ENCODE measurements around the gene ACOT4.
A peak's percentile ranks its signal among the peaks of the same experiment; 100 is the strongest.
"Not testable (repeated sequence)": the region's sequence is repeated elsewhere in the genome, so short reads cannot be mapped to it uniquely, and the experiment has no call there.

The ACOT4 gene, protein sequence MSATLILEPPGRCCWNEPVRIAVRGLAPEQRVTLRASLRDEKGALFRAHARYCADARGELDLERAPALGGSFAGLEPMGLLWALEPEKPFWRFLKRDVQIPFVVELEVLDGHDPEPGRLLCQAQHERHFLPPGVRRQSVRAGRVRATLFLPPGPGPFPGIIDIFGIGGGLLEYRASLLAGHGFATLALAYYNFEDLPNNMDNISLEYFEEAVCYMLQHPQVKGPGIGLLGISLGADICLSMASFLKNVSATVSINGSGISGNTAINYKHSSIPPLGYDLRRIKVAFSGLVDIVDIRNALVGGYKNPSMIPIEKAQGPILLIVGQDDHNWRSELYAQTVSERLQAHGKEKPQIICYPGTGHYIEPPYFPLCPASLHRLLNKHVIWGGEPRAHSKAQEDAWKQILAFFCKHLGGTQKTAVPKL

DNA sequence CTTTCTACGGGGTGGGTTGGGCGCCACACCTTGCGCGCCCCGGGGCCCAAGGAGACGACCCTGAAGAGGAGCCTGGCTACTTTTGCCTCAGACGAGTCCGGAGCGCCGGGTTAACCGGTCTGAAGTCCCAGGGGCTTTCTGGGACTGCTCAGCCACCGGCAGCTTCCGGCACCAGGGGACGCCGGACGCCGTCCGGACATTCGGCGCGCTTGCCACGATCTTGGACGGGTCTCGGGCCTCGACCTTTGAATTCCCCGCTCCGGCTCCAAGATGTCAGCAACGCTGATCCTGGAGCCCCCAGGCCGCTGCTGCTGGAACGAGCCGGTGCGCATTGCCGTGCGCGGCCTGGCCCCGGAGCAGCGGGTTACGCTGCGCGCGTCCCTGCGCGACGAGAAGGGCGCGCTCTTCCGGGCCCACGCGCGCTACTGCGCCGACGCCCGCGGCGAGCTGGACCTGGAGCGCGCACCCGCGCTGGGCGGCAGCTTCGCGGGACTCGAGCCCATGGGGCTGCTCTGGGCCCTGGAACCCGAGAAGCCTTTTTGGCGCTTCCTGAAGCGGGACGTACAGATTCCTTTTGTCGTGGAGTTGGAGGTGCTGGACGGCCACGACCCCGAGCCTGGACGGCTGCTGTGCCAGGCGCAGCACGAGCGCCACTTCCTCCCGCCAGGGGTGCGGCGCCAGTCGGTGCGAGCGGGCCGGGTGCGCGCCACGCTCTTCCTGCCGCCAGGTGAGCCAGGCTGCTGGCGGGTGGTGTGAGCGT lies at the start of gene ACOT4:
ACOT4 (plus strand) TSS at position 184 of the 760 bp plus-strand sequence; CDS start at position 271, 87 bp downstream.
- no peak for DNase-seq

DNA sequence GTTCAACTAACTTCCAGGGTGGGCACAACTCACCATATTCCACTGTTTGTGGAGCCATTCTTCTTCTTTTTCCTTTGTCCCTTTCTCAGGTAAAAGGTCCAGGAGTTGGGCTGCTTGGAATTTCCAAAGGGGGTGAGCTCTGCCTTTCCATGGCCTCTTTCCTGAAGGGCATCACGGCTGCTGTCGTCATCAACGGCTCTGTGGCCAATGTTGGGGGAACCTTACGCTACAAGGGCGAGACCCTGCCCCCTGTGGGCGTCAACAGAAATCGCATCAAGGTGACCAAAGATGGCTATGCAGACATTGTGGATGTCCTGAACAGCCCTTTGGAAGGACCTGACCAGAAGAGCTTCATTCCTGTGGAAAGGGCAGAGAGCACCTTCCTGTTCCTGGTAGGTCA lies 48.7 kb upstream of the ACOT4 start:
- DNase-seq: not testable (repeated sequence)

DNA sequence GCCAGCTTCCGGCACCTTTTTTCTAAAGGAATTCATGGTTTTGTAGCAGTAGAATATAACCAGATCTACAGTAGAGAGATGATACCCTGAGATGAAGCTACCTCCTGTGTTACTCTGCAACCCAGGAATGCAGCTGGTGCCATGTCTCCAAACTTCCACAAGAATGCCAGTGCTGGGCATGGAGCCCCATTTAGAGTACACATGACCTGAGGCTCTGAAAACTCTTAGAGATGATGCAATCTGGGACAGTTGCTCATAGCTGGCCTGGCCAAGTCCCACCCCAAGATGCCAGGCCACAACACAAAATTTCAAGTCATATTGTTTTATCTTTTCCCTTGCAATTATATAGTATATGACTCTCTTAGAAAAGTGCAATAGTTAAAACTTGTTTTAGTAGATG lies 46.3 kb upstream of the ACOT4 start:
- not testable (repeated sequence) for DNase-seq

DNA sequence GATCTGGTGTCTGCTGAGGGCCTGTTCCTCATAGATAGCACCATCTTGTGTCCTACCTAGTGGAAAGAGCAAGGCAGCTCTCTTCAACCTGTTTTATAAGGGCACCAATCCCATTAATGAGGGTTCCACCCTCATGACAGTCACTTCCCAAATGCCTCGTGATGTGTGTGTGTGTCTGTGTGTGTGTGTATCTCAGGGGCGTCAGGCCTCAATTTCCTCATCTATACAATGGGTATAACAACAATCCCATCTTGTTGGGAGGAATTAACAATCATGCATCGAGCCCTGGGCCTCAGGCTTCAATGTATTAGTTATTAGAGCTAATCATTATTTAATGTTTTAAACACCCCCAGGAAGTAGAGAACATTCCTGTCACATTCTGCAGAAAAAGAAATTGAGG lies 42.6 kb upstream of the ACOT4 start:
- DNase-seq: not testable (repeated sequence)

DNA sequence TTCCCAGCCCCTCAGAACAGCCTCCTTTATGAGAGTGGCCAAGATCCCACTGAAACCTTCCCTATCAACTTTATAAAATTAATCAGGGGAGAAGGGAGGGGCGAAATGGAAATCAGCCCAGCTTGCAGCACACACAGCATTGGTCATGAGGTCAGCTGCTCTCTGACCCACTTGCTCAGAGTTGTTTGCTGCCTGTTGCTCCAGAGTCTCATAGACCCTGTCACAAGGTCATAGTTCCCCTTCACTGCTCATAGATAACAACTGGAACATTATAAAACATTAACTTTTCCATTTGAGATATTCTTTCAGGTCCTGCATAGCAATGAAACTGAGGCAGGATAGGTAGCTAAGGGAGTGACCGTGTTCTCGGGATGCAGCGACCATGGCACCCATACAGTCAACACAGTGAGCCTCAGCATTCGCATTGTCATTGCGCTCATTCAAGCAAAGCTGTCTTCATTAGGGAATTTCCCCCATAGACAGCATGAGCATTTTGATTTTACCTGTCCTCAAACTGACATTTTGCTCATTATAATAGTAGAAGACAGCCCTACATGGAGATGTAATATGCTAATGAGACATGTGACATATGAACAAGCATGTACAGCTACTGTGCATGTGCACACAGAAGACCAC lies 41.7 kb upstream of the ACOT4 start:
- not testable (repeated sequence) for DNase-seq

DNA sequence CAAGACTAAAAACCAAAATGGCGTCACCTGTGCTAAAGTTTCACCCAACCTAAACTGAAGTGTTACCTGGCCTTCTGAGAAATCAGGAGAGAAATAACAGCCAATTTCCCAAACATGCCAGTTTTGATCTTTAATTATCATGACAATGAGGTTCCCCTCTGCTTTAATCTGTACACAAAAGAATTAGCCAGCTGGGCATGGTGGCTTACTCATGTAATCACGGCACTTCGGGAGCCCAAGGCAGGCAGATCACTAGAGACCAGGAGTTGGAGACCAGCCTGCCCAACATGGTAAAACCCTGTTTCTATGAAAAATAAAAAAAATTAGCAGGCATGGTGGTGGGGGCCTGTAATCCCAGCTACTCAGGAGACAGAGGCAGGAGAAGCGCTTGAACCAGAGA lies 37.8 kb upstream of the ACOT4 start:
- no peak for DNase-seq

DNA sequence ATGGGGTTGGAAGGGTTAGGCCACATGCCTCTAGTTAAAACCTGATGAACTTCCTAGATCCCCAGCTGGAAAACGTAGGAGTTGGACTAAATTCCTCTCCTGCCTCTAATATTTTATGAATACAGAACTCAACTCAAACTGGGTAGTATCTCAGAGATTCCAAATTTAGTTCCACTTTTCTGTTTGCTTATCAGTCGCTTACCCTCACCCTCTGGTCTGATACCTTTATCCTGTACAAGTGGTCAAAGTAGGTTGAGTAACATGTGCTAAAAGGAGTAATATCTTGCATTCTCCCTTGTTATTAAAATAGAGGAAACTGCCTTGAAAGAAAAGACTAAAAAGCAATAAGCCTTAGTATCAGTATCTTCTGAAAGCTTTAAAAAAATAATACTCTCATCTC lies 34.5 kb upstream of the ACOT4 start:
- DNase-seq: not testable (repeated sequence)

DNA sequence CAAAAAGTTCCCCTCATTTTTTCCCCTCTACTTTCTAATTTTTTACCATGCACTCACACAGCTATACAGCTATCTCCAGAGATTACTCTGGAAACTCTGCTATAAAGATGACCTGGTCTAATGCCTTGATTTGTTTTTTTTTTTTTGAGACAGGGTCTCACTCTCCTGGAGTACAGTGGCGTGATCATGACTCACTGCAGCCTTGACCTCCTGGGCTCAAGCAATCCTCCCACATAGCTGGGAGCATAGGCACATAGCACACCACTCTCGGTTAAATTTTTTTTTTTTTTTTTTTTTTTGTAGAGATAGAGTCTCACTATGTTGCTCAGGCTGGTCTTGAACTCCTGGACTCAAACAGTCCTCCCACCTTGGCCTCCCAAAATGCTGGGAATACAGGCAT lies 33.4 kb upstream of the ACOT4 start:
- DNase-seq: not testable (repeated sequence)

DNA sequence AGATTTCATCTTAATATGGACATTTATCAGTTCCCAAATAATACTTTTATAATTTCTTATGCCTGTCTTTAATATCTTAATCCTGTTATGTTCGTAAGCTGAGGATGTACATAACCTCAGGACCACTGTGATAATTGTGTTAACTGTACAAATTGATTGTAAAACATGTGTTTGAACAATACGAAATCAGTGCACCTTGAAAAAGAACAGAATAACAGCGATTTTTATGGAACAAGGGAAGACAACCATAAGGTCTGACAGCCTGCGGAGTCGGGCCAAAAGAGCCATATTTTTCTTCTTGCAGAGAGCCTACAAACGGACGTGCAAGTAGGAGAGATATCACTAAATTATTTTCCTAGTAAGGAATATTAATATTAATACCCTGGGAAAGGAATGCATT lies 29.4 kb upstream of the ACOT4 start:
- DNase-seq: not testable (repeated sequence)

DNA sequence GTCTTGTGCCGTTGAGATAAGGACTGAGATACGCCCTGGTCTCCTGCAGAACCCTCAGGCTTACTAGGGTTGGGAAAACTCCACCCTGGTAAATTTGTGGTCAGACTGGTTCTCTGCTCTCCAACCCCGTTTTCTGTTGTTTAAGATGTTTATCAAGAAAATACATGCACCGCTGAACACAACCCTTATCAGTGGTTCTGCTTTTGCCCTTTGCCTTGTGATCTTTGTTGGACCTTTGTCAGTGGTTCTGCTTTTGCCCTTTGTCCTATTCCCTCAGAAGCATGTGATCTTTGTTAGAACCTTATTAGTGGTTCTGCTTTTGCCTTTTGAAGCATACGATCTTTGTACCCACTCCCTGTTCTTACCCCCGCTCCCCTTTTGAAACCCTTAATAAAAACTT lies 29.0 kb upstream of the ACOT4 start:
- not testable (repeated sequence) for DNase-seq

DNA sequence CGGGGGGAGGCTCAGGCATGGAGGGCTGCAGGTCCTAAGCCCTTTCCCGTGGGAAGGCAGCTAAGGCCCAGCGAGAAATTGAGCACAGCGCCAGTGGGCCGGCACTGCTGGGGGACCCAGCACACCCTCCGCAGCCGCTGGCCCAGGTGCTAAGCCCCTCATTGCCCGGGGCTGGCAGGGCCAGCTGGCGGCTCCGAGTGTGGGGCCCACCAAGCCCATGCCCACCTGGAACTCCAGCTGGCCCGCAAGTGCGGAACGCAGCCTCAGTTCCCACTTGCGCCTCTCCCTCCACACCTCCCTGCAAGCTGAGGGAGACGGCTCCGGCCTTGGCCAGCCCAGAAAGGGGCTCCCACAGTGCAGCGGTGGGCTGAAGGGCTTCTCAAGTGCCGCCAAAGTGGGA lies 25.2 kb upstream of the ACOT4 start:
- not testable (repeated sequence) for DNase-seq

DNA sequence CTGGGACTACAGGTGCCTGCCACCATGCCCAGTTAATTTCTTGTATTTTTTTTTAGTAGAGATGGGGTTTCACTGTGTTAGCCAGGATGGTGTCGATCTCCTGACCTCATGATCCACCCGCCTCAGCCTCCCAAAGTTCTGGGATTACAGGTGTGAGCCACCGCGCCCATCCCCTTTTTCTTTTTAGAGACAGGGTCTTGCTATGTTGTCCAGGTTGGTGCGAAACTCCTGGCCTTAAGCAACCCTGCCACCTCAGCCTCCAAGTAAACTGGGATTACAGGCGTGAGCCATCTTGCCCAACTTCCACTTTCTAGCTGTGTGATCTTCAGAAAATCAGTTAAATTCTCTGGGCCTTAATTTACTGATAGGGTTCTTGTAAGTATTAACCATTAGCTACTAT lies 24.7 kb upstream of the ACOT4 start:
- not testable (repeated sequence) for DNase-seq

DNA sequence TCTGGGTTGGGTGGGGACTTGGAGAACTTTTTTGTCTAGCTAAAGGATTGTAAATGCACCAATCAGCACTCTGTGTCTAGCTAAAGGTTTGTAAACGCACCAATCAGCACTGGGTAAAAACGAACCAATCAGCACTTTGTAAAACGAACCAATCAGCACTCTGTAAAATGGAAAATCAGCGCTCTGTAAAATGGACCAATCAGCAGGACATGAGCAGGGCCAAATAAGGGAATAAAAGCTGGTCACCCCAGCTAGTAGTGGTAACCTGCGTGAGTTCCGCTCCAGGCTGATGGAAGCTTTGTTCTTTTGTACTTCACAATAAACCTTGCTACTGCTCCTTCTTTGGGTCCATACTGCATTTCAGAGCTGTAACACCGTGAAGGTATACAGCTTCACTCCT lies 24.3 kb upstream of the ACOT4 start:
- no peak for DNase-seq

DNA sequence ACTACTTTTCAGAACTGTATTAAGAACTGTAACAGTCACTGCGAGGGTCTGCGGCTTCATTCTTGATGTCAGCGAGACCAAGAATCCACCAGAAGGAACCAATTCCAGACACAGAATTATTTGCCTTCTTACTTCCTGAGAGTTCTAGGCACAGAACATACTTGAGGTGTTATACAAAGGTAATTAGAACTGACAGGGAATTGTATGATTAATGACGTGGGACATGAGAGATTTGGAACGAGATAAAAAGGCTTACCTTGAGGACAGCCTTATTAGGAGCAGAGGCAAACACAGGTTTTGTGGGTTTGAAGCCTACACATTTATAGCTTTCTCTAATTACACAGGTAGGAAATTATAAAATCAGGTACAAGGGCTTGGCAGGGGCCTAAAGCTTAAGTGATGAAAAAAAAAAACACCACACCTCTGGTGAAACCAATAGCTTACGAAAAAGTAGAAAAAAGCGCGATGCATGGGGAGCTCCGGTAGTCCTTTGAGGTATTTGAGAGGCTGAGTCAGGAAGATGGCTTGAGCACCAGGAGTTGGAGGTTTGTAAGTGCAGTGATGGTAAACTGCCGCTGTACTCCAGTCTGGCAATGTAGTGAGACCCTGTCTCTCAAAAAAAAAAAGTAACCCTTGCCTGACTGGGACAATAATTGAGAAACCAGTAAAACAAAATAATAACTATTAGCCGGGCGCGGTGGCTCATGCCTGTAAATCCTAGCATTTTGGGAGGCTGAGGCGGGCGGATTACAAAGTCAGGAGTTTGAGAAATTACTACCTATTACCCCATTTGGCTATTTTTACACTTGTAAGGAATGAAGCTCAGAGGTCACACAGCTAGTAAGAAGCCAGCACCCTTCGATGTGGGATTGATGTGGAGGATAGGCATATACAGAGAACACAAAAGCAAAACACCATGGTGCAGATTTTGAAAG lies 23.5 kb upstream of the ACOT4 start:
- no peak for DNase-seq

DNA sequence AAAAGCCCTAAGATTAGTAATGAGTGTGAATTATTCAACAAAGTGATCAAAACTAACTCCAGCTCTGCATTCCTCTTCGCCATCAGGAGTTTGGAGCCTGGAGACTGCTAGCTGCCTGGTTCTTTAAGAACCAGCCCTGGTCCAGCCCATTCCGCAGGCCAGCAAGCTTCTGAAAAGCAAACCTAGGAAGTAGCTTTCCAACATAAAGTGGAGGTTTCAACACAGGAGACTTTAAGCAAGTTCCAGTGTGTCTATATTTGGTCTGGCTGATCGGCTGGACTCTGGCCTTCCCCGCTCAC lies 22.8 kb upstream of the ACOT4 start:
- DNase-seq: not testable (repeated sequence)

DNA sequence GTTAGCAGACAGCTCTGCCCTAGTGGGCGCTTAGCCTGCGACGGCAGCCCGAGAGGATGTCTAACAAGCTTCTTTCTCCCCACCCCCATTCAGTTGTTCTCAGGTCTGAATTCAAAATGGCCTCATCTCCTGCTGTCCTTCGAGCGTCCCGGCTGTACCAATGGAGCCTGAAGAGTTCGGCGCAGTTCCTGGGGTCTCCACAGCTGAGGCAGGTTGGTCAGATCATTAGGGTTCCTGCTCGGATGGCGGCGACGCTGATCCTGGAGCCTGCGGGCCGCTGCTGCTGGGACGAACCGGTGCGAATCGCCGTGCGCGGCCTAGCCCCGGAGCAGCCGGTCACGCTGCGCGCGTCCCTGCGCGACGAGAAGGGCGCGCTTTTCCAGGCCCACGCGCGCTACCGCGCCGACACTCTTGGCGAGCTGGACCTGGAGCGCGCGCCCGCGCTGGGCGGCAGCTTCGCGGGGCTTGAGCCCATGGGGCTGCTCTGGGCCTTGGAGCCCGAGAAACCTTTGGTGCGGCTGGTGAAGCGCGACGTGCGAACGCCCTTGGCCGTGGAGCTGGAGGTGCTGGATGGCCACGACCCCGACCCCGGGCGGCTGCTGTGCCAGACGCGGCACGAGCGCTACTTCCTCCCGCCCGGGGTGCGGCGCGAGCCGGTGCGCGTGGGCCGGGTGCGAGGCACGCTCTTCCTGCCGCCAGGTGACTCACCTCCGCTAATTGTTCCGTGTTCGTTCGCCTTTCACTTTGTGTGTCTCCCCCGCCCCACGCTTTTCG lies 22.3 kb upstream of the ACOT4 start, which contains the start of gene ACOT2:
ACOT2 (plus strand) TSS at position 29 of the 774 bp plus-strand sequence; CDS start at position 57, 28 bp downstream.
- DNase-seq: peak; percentile 61

DNA sequence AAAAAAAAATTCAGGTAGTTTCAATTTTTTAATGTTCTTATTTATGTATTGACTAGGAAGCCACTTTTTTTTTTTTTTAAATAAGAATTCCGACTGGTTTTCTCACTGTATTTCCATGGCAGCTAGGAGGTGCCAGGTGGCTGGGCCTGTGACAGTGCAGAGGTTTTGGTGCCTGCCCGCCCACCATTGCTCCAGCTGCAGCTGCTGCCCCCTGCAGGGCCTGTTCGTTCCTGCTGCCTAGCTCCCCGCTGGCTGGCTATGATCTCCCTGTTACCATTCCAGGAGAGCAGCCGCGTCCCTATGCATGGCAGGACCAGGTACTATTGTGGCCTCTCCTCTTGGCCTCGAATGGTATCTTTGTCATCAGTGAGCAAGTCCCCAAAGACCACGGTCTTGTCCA lies 20.8 kb upstream of the ACOT4 start:
- DNase-seq: peak; percentile 14

DNA sequence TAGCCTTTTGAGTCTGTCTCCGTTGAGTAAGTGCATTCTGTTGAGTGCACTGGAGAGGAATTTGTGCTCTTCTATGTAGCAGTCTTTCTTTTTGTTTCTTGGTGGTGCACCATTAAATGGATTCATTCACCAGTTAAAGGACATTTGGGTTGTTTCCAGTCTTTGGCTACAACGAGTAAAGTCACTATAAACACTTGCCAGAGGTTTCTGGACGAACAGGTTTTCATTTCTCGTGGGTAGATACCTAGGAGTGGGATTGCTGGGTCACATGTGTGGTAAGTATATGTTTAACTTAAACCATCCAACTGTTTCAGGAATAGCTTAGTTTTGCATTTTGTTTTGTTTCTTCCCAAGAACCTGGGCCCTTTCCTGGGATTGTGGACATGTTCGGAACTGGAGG lies 18.6 kb upstream of the ACOT4 start:
- not testable (repeated sequence) for DNase-seq

DNA sequence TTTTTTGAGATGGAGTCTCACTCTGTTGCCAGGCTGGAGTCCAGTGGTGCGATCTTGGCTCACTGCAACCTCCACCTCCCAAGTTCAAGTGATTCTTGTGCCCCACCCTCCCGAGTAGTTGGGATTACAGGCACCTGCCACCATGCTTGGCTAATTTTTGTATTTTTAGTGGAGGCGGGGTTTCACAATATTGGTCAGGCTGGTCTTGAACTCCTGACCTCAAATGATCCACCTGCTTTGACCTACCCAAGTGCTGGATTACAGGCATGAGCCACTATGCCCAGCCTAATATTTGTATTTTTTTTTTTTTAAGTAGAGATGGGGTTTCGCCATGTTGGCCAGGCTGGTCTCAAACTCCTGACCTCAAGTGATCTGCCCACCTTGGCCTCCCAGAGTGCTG lies 17.9 kb upstream of the ACOT4 start:
- DNase-seq: not testable (repeated sequence)

DNA sequence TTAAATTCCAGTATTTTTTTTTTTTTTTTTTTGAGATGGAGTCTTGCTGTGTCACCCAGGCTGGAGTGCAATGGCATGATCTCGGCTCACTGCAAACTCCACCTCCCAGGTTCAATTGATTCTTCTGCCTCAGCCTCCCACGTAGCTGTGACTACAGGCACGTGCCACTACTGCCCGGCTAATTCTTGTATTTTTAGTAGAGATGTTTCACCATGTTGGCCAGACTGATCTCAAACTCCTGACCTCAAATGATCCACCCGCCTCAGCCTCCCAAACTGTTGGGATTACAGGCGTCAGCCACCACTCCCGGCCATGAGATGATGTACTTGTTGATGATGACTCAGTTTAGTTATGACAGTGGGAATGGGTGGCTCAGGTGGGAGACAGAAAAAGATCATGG lies 17.4 kb upstream of the ACOT4 start:
- DNase-seq: not testable (repeated sequence)

DNA sequence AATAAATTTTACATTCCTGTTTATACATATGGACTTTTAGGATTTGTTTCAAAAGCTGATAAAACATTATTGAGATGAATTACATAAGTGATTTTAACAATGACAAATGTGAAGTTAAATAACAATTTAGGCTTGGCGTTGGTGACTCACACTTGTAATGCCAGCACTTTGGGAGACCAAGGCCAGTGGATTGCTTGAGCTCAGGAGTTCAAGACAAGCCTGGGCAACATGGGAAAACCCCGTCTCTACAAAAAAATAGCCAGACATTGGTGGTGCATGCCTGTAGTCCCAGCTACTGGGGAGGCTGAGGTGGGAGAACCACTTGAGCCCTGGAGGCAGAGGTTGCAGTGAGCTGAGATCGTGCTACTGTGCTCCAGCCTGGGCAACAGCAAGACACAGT lies 15.3 kb upstream of the ACOT4 start:
- DNase-seq: no peak

DNA sequence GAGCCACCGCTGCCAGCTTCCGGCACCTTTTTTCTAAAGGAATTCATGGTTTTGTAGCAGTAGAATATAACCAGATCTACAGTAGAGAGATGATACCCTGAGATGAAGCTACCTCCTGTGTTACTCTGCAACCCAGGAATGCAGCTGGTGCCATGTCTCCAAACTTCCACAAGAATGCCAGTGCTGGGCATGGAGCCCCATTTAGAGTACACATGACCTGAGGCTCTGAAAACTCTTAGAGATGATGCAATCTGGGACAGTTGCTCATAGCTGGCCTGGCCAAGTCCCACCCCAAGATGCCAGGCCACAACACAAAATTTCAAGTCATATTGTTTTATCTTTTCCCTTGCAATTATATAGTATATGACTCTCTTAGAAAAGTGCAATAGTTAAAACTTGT lies 14.5 kb upstream of the ACOT4 start:
- DNase-seq: not testable (repeated sequence)

Measured in midbrain (tissue), 1 donor.